22Rv1 (cell line): ENCODE data around the gene IL17RA.

Experiments
- CTCF ChIP-seq: fragments of 450-650 bp; IDR thresholded peaks from 2 replicates; pipeline ENCODE4 v1.5.1; 2017; ENCODE audit warnings: mild to moderate bottlenecking
- ZFX ChIP-seq: fragments of 450-650 bp; IDR thresholded peaks from 2 replicates; pipeline ENCODE4 v1.6.1; 2017; ENCODE audit warnings: antibody characterized with exemption, borderline replicate concordance

GRCh38 chr22:17117890-17118289 is 33.1 kb downstream of the IL17RA start:
- no peak for TF ChIP-seq CTCF
- TF ChIP-seq ZFX, result no peak
